Ascending aorta (tissue), 2 donors: ENCODE measurements around the gene RANBP9. TPM values are rescaled to one million over a fixed set of nuclear protein-coding genes. Genes with fewer than 3 reads are reported as not detected.

Experiments
- DNase-seq, 2 donors: peaks; one replicate each; pipeline ENCODE4 v3.0.0-alpha.2; 2019; ENCODE audit warnings: low spot score in 2 of 2
- H3K27ac ChIP-seq, 2 donors: fragments of 200-600 bp; sonication (generic); one replicate each; pipeline ENCODE4 v1.5.1; 2016 to 2017; ENCODE audit warnings: mild to moderate bottlenecking in 1 of 2
- H3K27me3 ChIP-seq: fragments of 200-600 bp; sonication (generic); one replicate; pipeline ENCODE4 v1.5.1; 2017
- H3K36me3 ChIP-seq, 2 donors: fragments of 200-600 bp; sonication (generic); one replicate each; pipeline ENCODE4 v1.5.1; 2016
- H3K4me1 ChIP-seq, 2 donors: fragments of 200-600 bp; sonication (generic); one replicate each; pipeline ENCODE4 v1.5.1; 2016 to 2017; ENCODE audit warnings: mild to moderate bottlenecking in 1 of 2
- H3K4me3 ChIP-seq, 2 donors: fragments of 200-600 bp; sonication (generic); one replicate each; pipeline ENCODE4 v1.5.1; 2016 to 2017; ENCODE audit warnings: mild to moderate bottlenecking in 1 of 2
- H3K9me3 ChIP-seq, 2 donors: fragments of 200-600 bp; sonication (generic); one replicate each; pipeline ENCODE4 v1.5.1; 2016
- CTCF ChIP-seq, 3 experiments: fragments of 200-600 bp in 2 of 3; fragments of 450-650 bp in 1 of 3; sonication (generic) in 2 of 3; IDR thresholded peaks; one replicate each; pipeline ENCODE4 v1.5.1; 2016 to 2019; ENCODE audit warnings: antibody characterized with exemption in 3 of 3, mild to moderate bottlenecking in 1 of 3, moderate library complexity in 1 of 3
- intact Hi-C: fragments of 100-400 bp; cut with DNase I; formaldehyde crosslinking; loops from one replicate; pipeline ENCODE4 v1.15.1; 2023
- total RNA-seq: library from RNA; depleted of rRNA; stranded (reverse); fragments of >200 nt; gene quantifications from one replicate; pipeline ENCODE4 v1.1.0, GENCODE V29; 2016

RANBP9 gene
- total RNA-seq, 1 donor from 2014 or later, result 26.3 TPM

GRCh38 chr6:13597073-13597472 is 114.6 kb downstream of the RANBP9 start:
- no peak for TF ChIP-seq CTCF (IDR thresholded peaks at IDR 0.05)
- intact Hi-C loops, result no loop called here
- Histone ChIP-seq H3K4me3 (no peak overlapping the region), H3K27ac (no peak overlapping the region), H3K9me3 (no peaks in the 10 kb centered on the region), H3K27me3 (no peaks in the 10 kb centered on the region), H3K4me1 (no peaks in the 10 kb centered on the region), H3K36me3 (peaks cover 32 to 70% of the 10 kb centered on the region in 2 donors)
- no peak for DNase-seq

- no peaks in the 10 kb centered on the region for H3K9me3 ChIP-seq
- DNase-seq, result no peak
- H3K36me3 ChIP-seq, result peaks cover 34 to 61% of the 10 kb centered on the region in 2 donors
- intact Hi-C loops, result no loop called here
- no peak overlapping the region for H3K27ac ChIP-seq
- H3K4me1 ChIP-seq, result no peaks in the 10 kb centered on the region
- H3K27me3 ChIP-seq, result no peaks in the 10 kb centered on the region
- no peak for TF ChIP-seq CTCF (IDR thresholded peaks at IDR 0.05)
- H3K4me3 ChIP-seq, result no peak overlapping the region
Observed at GRCh38 chr6:13593720-13594119, 117.9 kb downstream of the RANBP9 start.

- TF ChIP-seq CTCF (IDR thresholded peaks at IDR 0.05), result no peak
- H3K4me1 ChIP-seq, result no peaks in the 10 kb centered on the region
- intact Hi-C loops, result no loop called here
- H3K36me3 ChIP-seq, result peaks cover 39 to 61% of the 10 kb centered on the region in 2 donors
- DNase-seq, result no peak
- H3K9me3 ChIP-seq, result no peaks in the 10 kb centered on the region
- H3K27me3 ChIP-seq, result no peaks in the 10 kb centered on the region
- no peak overlapping the region for H3K4me3 ChIP-seq
- no peak overlapping the region for H3K27ac ChIP-seq
Observed at GRCh38 chr6:13593103-13593502, 118.5 kb downstream of the RANBP9 start.

- Histone ChIP-seq H3K4me3 (no peak overlapping the region), H3K27me3 (no peaks in the 10 kb centered on the region), H3K4me1 (no peaks in the 10 kb centered on the region), H3K36me3 (peaks cover 40 to 64% of the 10 kb centered on the region in 2 donors), H3K27ac (no peak overlapping the region), H3K9me3 (no peaks in the 10 kb centered on the region)
- no peak for DNase-seq
- intact Hi-C loops, result no loop called here
- TF ChIP-seq CTCF (IDR thresholded peaks at IDR 0.05), result no peak
Observed at GRCh38 chr6:13591205-13591921, 120.3 kb downstream of the RANBP9 start.

GRCh38 chr6:13590574-13591153 is 121.0 kb downstream of the RANBP9 start:
- Histone ChIP-seq H3K9me3 (no peaks in the 10 kb centered on the region), H3K4me3 (no peak overlapping the region), H3K27me3 (no peaks in the 10 kb centered on the region), H3K4me1 (no peaks in the 10 kb centered on the region), H3K27ac (no peak overlapping the region), H3K36me3 (peaks cover 37 to 58% of the 10 kb centered on the region in 2 donors)
- no peak for DNase-seq
- intact Hi-C loops, result no loop called here
- no peak for TF ChIP-seq CTCF (IDR thresholded peaks at IDR 0.05)
